Osteoblast (primary cell): Measurements from ENCODE around the gene MCM10. TPM values are rescaled to one million over a fixed set of nuclear protein-coding genes. Genes with fewer than 3 reads are reported as not detected.
A peak's percentile ranks its signal among the peaks of the same experiment; 100 is the strongest.

Experiments used
- DNase-seq: peaks from one replicate; pipeline ENCODE4 v3.0.0; 2011; ENCODE audit warnings: low spot score, mixed read lengths; ENCODE audit not compliant: insufficient read length; ENCODE audit errors: missing footprints
- H2AFZ ChIP-seq: 2 replicates; pipeline ENCODE4 v1.6.0; 2011; ENCODE audit warnings: mild to moderate bottlenecking, low read length
- H3K27ac ChIP-seq: 2 replicates; pipeline ENCODE4 v1.5.1; 2011; ENCODE audit warnings: mild to moderate bottlenecking, low read depth, low read length, moderate library complexity
- H3K27me3 ChIP-seq: 2 replicates; pipeline ENCODE4 v1.6.0; 2012; ENCODE audit warnings: mild to moderate bottlenecking, control low read depth, inconsistent platforms, low read length, moderate library complexity; ENCODE audit not compliant: insufficient read depth
- H3K36me3 ChIP-seq: 2 replicates; pipeline ENCODE4 v1.5.1; 2011; ENCODE audit warnings: mild to moderate bottlenecking, low read length, control low read depth, moderate library complexity; ENCODE audit not compliant: insufficient read depth
- H3K4me1 ChIP-seq: 2 replicates; pipeline ENCODE4 v1.5.1; 2011; ENCODE audit warnings: mild to moderate bottlenecking, low read length, control low read depth, moderate library complexity; ENCODE audit not compliant: insufficient read depth
- H3K4me2 ChIP-seq: 2 replicates; pipeline ENCODE4 v1.6.0; 2011; ENCODE audit warnings: mild to moderate bottlenecking, low read length; ENCODE audit not compliant: insufficient read depth
- H3K4me3 ChIP-seq: fragments of 200-600 bp; sonication (generic); 3 replicates; pipeline ENCODE4 v1.5.1; 2012; ENCODE audit warnings: mild to moderate bottlenecking, low read length, inconsistent platforms; ENCODE audit not compliant: insufficient read depth
- H3K79me2 ChIP-seq: 2 replicates; pipeline ENCODE4 v1.6.0; 2012; ENCODE audit warnings: mild to moderate bottlenecking, low read length, control low read depth, inconsistent platforms; ENCODE audit not compliant: insufficient read depth
- H3K9me3 ChIP-seq: 2 replicates; pipeline ENCODE4 v1.5.1; 2011; ENCODE audit warnings: low read depth, low read length, control low read depth
- H4K20me1 ChIP-seq: 2 replicates; pipeline ENCODE4 v1.6.0; 2012; ENCODE audit warnings: mild to moderate bottlenecking, low read length, control low read depth; ENCODE audit not compliant: insufficient read depth
- CTCF ChIP-seq: IDR thresholded peaks from 2 replicates; pipeline ENCODE4 v1.5.1; 2011; ENCODE audit warnings: mild to moderate bottlenecking, low read depth, low read length, moderate library complexity; ENCODE audit errors: extremely low read depth
- total RNA-seq: library from RNA; depleted of rRNA; stranded (reverse); fragments of >200 nt; gene quantifications from 2 replicates; pipeline ENCODE4 v1.2.3, GENCODE V29; 2012

Gene MCM10
- total RNA-seq, 1 donor = 1.4 TPM

GRCh38 chr10:13218878-13219277 lies 57.5 kb downstream of the MCM10 start:
- H3K27ac ChIP-seq = no peak overlapping the region
- DNase-seq = no peak
- H4K20me1 ChIP-seq = no peaks in the 10 kb centered on the region
- H3K36me3 ChIP-seq = no peaks in the 10 kb centered on the region
- no peak overlapping the region for H2AFZ ChIP-seq
- no peaks in the 10 kb centered on the region for H3K27me3 ChIP-seq
- H3K9me3 ChIP-seq = no peaks in the 10 kb centered on the region
- no peak overlapping the region for H3K4me3 ChIP-seq
- H3K4me1 ChIP-seq = no peaks in the 10 kb centered on the region
- TF ChIP-seq CTCF = no peak
- no peak overlapping the region for H3K4me2 ChIP-seq
- no peaks in the 10 kb centered on the region for H3K79me2 ChIP-seq

DNA sequence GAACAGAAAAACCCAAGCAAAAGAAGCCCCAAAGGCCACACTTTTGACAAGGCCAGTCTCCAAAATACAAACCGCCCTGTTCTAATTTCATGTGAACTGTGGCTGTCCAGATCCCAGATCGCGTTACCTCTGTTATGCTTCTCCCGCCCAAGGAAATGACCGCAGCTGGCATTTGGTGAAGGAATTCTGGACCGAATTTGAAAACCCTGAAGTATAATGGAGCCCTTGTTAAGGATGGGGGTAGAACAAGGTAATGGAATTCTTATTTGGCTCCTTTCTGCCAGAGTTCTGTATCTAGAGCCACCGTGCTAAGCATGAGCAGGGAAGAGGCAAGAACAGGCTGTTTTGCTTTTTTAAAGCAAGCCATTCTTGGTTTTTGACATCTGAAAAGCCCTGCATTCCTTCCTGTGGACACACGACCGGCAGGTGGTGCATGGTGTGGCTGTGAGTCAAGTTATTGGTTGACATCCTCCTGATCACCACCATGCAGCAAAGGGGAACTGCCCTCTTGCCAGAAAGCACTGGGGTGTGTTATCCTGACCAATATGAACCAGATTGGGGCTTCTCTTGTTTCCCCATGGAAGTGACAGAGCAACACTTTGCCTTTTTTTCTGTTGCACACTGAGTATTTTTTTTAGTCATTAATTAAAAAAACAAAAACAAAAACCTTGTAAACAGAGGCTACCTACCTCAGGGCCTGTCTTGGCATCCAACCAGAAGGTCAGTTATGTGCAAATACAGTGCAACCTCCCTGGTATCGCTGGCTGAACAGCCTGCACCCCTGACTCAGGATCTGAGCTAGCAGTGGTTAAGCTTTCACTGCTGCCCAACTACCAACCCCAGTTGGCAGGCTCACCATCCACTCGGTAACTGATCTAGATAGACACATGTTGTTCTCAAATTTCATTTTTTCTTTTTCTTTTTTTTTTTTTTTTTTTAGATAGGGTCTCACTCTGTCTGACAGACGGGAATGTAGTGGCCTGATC lies 58.6 kb downstream of the MCM10 start:
- no peaks in the 10 kb centered on the region for H4K20me1 ChIP-seq
- no peak overlapping the region for H3K27ac ChIP-seq
- no peaks in the 10 kb centered on the region for H3K27me3 ChIP-seq
- H3K79me2 ChIP-seq = no peaks in the 10 kb centered on the region
- peak overlapping the region; percentile 55 for H3K4me2 ChIP-seq
- H2AFZ ChIP-seq = peak overlapping the region; percentile 45
- H3K4me1 ChIP-seq = no peaks in the 10 kb centered on the region
- H3K4me3 ChIP-seq = peak overlapping the region; percentile 45
- no peak for DNase-seq
- no peaks in the 10 kb centered on the region for H3K36me3 ChIP-seq
- no peak for TF ChIP-seq CTCF
- H3K9me3 ChIP-seq = no peaks in the 10 kb centered on the region

GRCh38 chr10:13221572-13221971 lies 60.2 kb downstream of the MCM10 start:
- DNase-seq = no peak
- no peak overlapping the region for H3K4me3 ChIP-seq
- no peak overlapping the region for H3K4me2 ChIP-seq
- no peaks in the 10 kb centered on the region for H3K36me3 ChIP-seq
- no peaks in the 10 kb centered on the region for H3K79me2 ChIP-seq
- no peak overlapping the region for H2AFZ ChIP-seq
- H3K27ac ChIP-seq = no peak overlapping the region
- H3K27me3 ChIP-seq = no peaks in the 10 kb centered on the region
- H4K20me1 ChIP-seq = no peaks in the 10 kb centered on the region
- no peak for TF ChIP-seq CTCF
- H3K4me1 ChIP-seq = no peaks in the 10 kb centered on the region
- H3K9me3 ChIP-seq = no peaks in the 10 kb centered on the region

GRCh38 chr10:13222151-13222550 lies 60.8 kb downstream of the MCM10 start:
- Histone ChIP-seq H2AFZ (no peak overlapping the region), H3K27me3 (no peaks in the 10 kb centered on the region), H3K4me3 (no peak overlapping the region), H3K79me2 (no peaks in the 10 kb centered on the region), H3K9me3 (no peaks in the 10 kb centered on the region), H4K20me1 (no peaks in the 10 kb centered on the region), H3K36me3 (no peaks in the 10 kb centered on the region), H3K4me2 (no peak overlapping the region), H3K4me1 (no peaks in the 10 kb centered on the region), H3K27ac (no peak overlapping the region)
- no peak for DNase-seq
- no peak for TF ChIP-seq CTCF
